Inflammatory macrophage treated with lipopolysaccharide for 1 hour (primary cell): ENCODE results near the gene NOTUM.

Source experiments
- DNase-seq, 2 donors: peaks; one replicate each; pipeline ENCODE4 v3.0.0-alpha.2; 2020 to 2022

The NOTUM gene

GRCh38 chr17:81977211-81977808 lies 16.3 kb upstream of the NOTUM start, which contains the start of gene ASPSCR1:
ASPSCR1 (plus strand) TSS chr17:81977629; CDS start chr17:81977647, 18 bp downstream.
- peak; percentile 85 to 95 for DNase-seq

- DNase-seq: peak; percentile 9 to 22
Observed at GRCh38 chr17:81976332-81977210, 15.6 kb upstream of the NOTUM start.

- no peak for DNase-seq
Observed at GRCh38 chr17:81973432-81973831, 12.4 kb upstream of the NOTUM start.

GRCh38 chr17:81968850-81969812 lies 8.1 kb upstream of the NOTUM start:
- no peak for DNase-seq

GRCh38 chr17:81968396-81968745 lies 7.4 kb upstream of the NOTUM start:
- DNase-seq: no peak

GRCh38 chr17:81967533-81968395 lies 6.8 kb upstream of the NOTUM start:
- DNase-seq: peak; percentile 78 to 84

GRCh38 chr17:81967244-81967532 lies 6.2 kb upstream of the NOTUM start:
- no peak for DNase-seq

GRCh38 chr17:81966343-81967243 lies 5.6 kb upstream of the NOTUM start:
- peak; percentile 20 to 21 for DNase-seq

- DNase-seq: no peak
Observed at GRCh38 chr17:81964081-81964849, 3.3 kb upstream of the NOTUM start.

GRCh38 chr17:81962499-81963441 lies 1.8 kb upstream of the NOTUM start:
- DNase-seq: no peak

- no peak for DNase-seq
Observed at GRCh38 chr17:81961521-81962498, 823 bp upstream of the NOTUM start.

GRCh38 chr17:81960130-81960958 lies 643 bp downstream of the NOTUM start:
- no peak for DNase-seq

- peak; percentile 41 to 81 for DNase-seq
Observed at GRCh38 chr17:81959362-81960129, 1.4 kb downstream of the NOTUM start.

- no peak for DNase-seq
Observed at GRCh38 chr17:81958633-81959342, 2.2 kb downstream of the NOTUM start.

- no peak for DNase-seq
Observed at GRCh38 chr17:81957691-81958432, 3.1 kb downstream of the NOTUM start.
